ENCODE results near the gene NUDT13. TPM values are rescaled to one million over a fixed set of nuclear protein-coding genes. Genes with fewer than 3 reads are reported as not detected.

NUDT13 gene
- polyA plus RNA-seq (2012; ENCODE audit: missing spikeins) = 4.9 TPM

DNA sequence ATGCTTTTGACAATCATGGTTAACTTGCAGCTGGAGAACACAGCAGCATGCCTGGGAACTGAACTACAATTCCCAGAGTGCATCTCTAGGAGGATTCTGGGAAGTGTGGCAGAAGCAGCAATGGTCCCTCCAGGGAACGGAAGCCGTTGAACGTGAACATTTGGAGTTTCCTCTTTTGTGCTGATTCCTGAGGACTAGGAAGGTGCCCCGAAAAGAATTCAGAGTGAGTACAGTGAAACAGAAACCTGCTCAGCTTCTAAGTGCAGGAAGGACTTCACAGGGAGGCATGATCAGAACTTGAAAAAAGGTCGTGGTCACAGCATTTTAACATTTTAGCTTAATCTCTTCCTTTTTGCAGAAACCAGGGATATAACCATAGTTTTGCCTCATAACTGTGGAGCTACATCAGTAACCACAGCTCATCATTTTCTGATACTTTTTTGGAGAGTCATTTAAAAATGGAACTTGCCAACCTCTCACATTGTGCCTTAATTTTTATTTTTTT, at the start of gene NUDT13:
Gene NUDT13, plus strand, starts transcription at position 111 of the 505 bp plus-strand sequence. CDS start 3,911 bp downstream, outside the sequence.
- TF ChIP-seq POLR2AphosphoS5 (IDR thresholded peaks at IDR 0.05; ENCODE audit: low read depth, low read length) (no peak; the same call in 1 of the 2 replicates), POLR2A (IDR thresholded peaks at IDR 0.05; ENCODE audit: low read depth, low read length) (no peak), TAF1 (IDR thresholded peaks at IDR 0.05; ENCODE audit: borderline replicate concordance, low read depth, low read length) (no peak)
- DNase-seq (ENCODE audit: insufficient read length) = peak; percentile 36

DNA sequence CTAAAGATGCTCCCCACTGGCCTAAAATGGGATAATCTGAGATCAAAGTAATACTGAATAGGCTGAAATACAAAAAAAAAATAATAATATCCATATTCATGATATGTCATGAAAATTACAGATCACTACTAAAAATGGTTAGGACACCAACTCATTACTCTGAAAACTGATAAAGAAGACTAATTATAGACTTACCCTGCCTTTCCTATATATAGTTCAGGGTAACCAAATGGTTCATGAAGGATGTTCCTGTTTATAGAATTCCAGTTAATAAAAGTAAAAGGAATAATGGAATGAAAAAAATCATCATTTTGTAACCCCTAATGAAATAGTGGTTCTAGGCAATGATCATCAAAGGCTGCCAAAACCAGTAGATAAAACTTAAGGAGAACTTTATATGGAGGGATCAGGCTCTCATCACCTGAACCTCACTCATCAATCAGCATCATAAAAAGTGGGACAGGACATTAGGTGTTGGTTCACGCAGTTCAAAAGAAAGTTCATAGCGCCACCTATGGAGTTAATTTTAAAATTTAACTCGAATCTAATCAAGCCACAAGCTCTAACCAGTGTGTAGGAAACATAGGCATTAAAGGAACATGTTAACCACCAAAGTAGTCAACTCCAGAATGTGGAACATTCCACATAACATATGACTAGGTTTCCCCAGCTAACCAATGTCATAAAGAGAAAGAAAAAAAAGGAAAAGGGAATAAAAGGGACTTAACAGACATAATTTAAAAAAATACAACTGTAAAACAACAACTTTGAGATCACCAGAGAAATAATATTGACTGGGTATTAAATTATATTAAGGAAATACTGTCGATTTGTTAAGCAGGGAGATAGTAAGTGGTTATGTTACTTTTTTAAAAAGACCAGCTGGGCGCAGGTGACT, 49.3 kb upstream of the NUDT13 start:
- TF ChIP-seq POLR2A (IDR thresholded peaks at IDR 0.05; ENCODE audit: low read depth, low read length) = no peak
- no peak for TF ChIP-seq POLR2AphosphoS5 (IDR thresholded peaks at IDR 0.05; ENCODE audit: low read depth, low read length)
- TF ChIP-seq TAF1 (IDR thresholded peaks at IDR 0.05; ENCODE audit: borderline replicate concordance, low read depth, low read length) = no peak
- DNase-seq (ENCODE audit: insufficient read length) = no peak

More for the DNA sequence above, at the start of gene NUDT13:
- FAIRE-seq = peak; percentile 90

DNA sequence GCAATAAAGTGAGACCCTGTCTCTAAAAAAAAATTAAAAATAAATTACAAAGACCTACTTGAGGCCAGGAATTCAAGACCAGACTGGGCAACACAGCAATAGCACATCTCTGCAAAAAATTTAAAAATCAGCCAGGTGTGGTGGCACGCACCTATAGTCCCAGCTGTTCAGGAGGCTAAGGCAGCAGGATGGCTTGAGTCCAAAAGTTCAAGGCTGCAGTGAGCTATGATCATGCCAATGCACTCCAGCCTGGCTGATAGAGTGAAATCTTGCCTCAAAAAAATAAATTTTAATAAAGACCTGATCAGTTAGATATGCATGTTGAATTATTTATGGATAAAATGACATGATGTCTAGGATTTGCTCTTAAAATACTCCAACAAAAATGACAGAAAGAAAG, 48.5 kb upstream of the NUDT13 start:
- DNase-seq (ENCODE audit: insufficient read length) (no peak), FAIRE-seq (no peak)
- TF ChIP-seq TAF1 (IDR thresholded peaks at IDR 0.05; ENCODE audit: borderline replicate concordance, low read depth, low read length) (no peak), POLR2AphosphoS5 (IDR thresholded peaks at IDR 0.05; ENCODE audit: low read depth, low read length) (no peak), POLR2A (IDR thresholded peaks at IDR 0.05; ENCODE audit: low read depth, low read length) (no peak)

More for the DNA sequence above, 49.3 kb upstream of the NUDT13 start:
- FAIRE-seq = peak; percentile 63

DNA sequence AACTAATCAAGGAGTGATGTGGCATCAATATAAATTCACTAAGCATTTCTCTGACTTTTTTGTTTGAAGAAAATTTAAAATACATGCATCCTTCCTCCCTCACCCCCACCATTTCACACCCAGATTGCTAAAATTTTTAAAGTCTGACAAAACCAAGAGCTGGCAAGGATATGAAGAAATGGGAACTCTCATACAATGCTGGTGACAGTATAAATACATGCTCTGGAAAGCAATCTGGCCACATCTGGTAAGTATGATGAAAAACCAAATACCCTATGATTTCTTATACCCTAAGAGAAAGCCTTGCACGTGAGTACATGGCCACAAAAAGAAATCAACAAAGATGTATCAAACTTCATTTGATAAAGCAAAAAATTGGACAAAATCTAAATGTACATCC, 44.8 kb upstream of the NUDT13 start:
- no peak for FAIRE-seq
- TF ChIP-seq TAF1 (IDR thresholded peaks at IDR 0.05; ENCODE audit: borderline replicate concordance, low read depth, low read length) = no peak
- no peak for TF ChIP-seq POLR2AphosphoS5 (IDR thresholded peaks at IDR 0.05; ENCODE audit: low read depth, low read length)
- TF ChIP-seq POLR2A (IDR thresholded peaks at IDR 0.05; ENCODE audit: low read depth, low read length) = no peak

DNA sequence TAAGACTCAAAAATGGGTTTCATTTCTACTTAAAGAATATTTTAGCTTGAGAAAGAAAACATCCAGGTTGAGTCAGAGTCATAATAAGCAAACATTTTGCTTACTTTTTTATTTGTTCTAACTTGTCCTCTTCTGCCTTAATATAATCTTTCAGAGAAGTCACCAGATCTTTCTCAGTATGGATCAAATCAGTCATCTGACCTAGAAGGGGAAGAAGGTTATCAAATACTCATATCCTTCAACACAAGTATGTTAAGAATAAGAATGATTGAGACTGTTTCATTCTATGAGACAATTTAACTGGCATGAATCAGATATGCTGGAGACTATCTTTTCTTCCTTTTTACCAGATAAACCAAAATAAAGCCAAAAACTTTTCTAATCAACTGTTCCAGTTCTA, 36.6 kb upstream of the NUDT13 start:
- DNase-seq (ENCODE audit: insufficient read length) (no peak), FAIRE-seq (no peak)
- TF ChIP-seq POLR2AphosphoS5 (IDR thresholded peaks at IDR 0.05; ENCODE audit: low read depth, low read length) (no peak), TAF1 (IDR thresholded peaks at IDR 0.05; ENCODE audit: borderline replicate concordance, low read depth, low read length) (no peak), POLR2A (IDR thresholded peaks at IDR 0.05; ENCODE audit: low read depth, low read length) (no peak)

More for the DNA sequence above, 44.8 kb upstream of the NUDT13 start:
- no peak for DNase-seq (ENCODE audit: insufficient read length)

DNA sequence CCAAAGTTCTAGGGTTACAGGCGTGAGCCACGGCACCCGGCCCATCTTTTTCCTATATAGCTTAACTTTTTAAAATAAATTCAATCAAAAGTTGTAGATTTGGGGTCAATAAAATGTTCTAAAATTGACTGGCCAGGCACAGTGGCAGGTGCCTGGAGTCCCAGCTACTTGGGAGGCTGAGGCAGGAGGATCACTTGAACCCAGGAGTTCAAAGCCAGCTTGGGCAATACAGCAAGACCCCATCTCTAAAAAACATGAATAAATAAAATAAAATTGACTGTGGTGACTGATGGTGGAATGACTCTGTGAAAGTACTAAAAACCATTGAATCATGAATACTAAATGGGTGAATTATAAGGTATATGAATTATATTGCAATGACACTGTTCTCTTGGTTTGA, 34.4 kb upstream of the NUDT13 start:
- no peak for DNase-seq (ENCODE audit: insufficient read length)
- FAIRE-seq = no peak
- no peak for TF ChIP-seq POLR2AphosphoS5 (IDR thresholded peaks at IDR 0.05; ENCODE audit: low read depth, low read length)
- TF ChIP-seq POLR2A (IDR thresholded peaks at IDR 0.05; ENCODE audit: low read depth, low read length) = no peak
- no peak for TF ChIP-seq TAF1 (IDR thresholded peaks at IDR 0.05; ENCODE audit: borderline replicate concordance, low read depth, low read length)

DNA sequence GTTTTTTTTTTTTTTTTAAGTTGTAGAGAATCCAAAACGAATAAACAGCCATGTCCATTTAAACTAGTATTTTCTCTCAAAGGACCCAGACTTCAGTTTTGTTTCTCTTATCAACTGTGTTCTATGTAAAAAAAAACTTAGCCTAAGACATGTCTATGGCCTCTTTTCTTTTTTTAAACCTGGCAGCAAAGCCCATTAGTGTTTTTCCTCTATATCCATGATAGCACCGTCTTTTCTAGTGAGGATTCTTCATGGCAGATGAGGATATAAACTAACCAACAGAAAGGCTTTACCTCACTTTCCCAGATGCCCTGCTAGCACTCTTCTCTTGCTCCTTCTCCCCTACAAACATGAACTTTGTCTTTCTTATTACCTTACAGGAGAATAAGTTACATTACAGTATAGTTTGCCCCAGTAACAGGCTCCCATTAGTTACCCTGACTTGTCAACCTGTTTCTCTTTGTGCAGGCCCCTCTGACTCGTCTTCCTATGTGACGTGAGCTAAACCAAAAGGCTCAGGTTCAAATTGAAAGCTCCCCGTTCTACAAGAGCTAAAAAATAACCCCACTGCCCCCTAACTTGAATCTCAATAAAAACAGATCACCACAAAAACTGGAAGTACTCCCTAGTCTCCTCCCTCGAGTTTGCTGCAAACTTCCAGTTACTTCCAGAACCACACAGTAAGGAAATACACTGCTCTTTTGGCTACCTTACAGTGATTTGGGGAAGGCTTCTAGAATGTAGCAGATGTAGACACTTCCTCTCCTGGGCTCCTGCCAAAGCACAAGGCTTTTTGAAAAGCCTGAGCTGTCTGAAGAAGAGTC, 33.7 kb upstream of the NUDT13 start:
- TF ChIP-seq POLR2AphosphoS5 (IDR thresholded peaks at IDR 0.05; ENCODE audit: low read depth, low read length) (no peak), TAF1 (IDR thresholded peaks at IDR 0.05; ENCODE audit: borderline replicate concordance, low read depth, low read length) (no peak), POLR2A (IDR thresholded peaks at IDR 0.05; ENCODE audit: low read depth, low read length) (no peak)
- DNase-seq (ENCODE audit: insufficient read length) = no peak
- peak; percentile 87 for FAIRE-seq

DNA sequence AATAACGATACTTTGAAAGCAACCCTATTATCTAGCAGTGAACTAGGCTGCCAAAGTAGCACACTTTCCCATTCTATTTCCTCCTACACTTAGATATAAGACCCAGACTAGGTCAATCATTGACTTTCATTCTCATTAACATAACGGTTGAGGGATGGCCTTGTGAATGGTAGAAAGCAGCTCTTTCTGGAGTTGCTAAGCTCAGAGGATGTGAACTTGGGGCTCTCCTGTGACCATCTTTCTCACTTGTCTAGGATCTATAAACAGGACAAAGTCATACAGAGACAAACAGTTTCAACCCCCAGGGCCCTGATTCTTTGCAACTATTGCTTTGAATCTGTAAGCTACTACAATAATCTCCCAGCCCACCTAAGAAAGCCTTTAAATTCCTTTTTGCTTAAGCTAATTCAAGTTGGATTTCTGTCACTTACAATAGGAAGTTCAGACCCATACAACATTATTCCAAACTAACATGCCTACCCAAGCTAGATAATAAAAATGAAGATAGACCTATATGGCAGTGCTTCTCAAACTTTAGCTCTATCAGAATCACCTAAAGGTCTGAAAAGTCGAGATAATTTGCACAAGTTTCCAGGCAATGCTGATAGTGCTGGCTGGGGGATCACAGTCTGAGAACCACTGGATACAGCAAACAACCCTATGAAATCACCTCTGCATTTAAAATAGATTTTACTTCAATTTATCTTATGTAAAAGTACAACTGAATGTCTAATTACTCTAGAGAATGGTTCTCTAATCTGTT, 30.3 kb upstream of the NUDT13 start:
- FAIRE-seq (peak; percentile 76), DNase-seq (ENCODE audit: insufficient read length) (no peak)
- TF ChIP-seq TAF1 (IDR thresholded peaks at IDR 0.05; ENCODE audit: borderline replicate concordance, low read depth, low read length) (no peak), POLR2AphosphoS5 (IDR thresholded peaks at IDR 0.05; ENCODE audit: low read depth, low read length) (no peak), POLR2A (IDR thresholded peaks at IDR 0.05; ENCODE audit: low read depth, low read length) (no peak)

DNA sequence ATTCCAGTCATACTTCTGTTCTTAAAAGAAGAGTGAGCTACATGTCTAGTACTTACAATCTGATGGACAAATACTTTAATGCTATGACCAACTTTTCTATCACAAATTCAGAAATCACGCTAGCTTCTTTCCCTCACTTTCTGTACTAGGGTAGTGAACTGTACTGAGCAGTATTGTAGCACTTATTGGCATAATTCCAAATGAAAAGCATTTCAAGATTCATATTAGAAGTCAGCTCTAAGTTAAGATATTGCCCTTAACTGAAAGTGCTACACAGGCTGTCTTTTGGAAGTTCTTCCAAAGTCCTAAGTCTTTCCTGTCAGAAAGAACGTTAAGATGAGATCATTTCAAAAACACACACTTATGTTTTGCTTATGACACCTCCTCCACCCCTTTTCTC, 27.0 kb upstream of the NUDT13 start:
- no peak for TF ChIP-seq TAF1 (IDR thresholded peaks at IDR 0.05; ENCODE audit: borderline replicate concordance, low read depth, low read length)
- TF ChIP-seq POLR2A (IDR thresholded peaks at IDR 0.05; ENCODE audit: low read depth, low read length) = no peak
- no peak for TF ChIP-seq POLR2AphosphoS5 (IDR thresholded peaks at IDR 0.05; ENCODE audit: low read depth, low read length)
- no peak for DNase-seq (ENCODE audit: insufficient read length)
- no peak for FAIRE-seq

DNA sequence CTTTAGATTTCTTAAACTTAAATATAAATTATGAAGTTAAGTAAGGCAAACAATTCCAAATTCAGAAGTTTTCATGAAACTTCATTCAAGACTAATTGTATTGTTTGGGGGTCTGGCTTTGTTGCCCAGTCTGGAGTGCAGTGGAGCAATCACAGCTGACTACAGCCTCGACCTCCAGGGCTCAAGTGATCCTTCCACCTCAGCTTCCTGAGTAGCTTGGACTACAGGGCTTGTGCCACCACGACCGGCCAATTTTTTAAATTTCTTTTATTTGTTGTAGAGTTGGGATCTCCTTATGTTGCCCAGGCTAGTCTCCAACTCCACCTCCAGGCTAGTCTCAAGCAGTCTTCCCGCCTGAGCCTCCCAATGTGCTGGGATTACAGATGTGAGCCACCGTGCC, 26.0 kb upstream of the NUDT13 start:
- TF ChIP-seq TAF1 (IDR thresholded peaks at IDR 0.05; ENCODE audit: borderline replicate concordance, low read depth, low read length) = no peak
- no peak for DNase-seq (ENCODE audit: insufficient read length)
- FAIRE-seq = no peak

DNA sequence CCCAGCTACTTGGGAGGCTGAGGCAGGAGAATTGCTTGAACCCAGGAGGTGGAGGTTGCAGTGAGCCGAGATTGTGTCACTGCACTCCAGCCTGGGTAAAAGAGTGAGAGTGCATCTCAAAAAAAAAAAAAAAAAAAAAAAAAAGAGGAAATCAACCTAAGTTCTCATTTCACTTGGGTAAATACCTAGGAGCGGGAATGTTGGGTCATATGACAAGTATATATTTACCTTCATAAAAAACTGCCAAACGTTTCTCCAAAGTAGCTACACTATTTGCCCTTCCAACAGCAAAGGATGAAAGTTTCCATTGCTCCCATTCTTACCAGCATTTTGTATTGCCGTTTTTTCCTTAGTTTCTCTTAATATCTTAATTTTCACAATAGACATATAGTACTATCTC, 23.4 kb upstream of the NUDT13 start:
- no peak for FAIRE-seq
- no peak for DNase-seq (ENCODE audit: insufficient read length)
- TF ChIP-seq TAF1 (IDR thresholded peaks at IDR 0.05; ENCODE audit: borderline replicate concordance, low read depth, low read length) (no peak), POLR2A (IDR thresholded peaks at IDR 0.05; ENCODE audit: low read depth, low read length) (no peak), POLR2AphosphoS5 (IDR thresholded peaks at IDR 0.05; ENCODE audit: low read depth, low read length) (no peak)
